ENCODE data around the gene ERGIC1.

ERGIC1 gene

GRCh38 chr5:172959824-172960799 is 126.1 kb downstream of the ERGIC1 start:
- in situ Hi-C loops (cut with MboI; ENCODE audit: low sequenced_read_pairs) = no loop called here

- in situ Hi-C loops (cut with MboI; ENCODE audit: low sequenced_read_pairs) = no loop called here
Measured at GRCh38 chr5:172969921-172970320, 135.9 kb downstream of the ERGIC1 start.

- in situ Hi-C loops (cut with MboI; ENCODE audit: low sequenced_read_pairs) = no loop called here
Measured at GRCh38 chr5:172971482-172971881, 137.4 kb downstream of the ERGIC1 start.

GRCh38 chr5:172972552-172972951 is 138.5 kb downstream of the ERGIC1 start:
- in situ Hi-C loops (cut with MboI; ENCODE audit: low sequenced_read_pairs) = no loop called here

- in situ Hi-C loops (cut with MboI; ENCODE audit: low sequenced_read_pairs) = no loop called here
Measured at GRCh38 chr5:172973127-172973916, 139.3 kb downstream of the ERGIC1 start.

- in situ Hi-C loops (cut with MboI; ENCODE audit: low sequenced_read_pairs) = no loop called here
Measured at GRCh38 chr5:172973931-172974330, 139.9 kb downstream of the ERGIC1 start.

- in situ Hi-C loops (cut with MboI; ENCODE audit: low sequenced_read_pairs) = no loop called here
Measured at GRCh38 chr5:172975289-172975688, 141.2 kb downstream of the ERGIC1 start.

GRCh38 chr5:172979778-172980177 is 145.7 kb downstream of the ERGIC1 start:
- in situ Hi-C loops (cut with MboI; ENCODE audit: low sequenced_read_pairs) = no loop called here

GRCh38 chr5:172981931-172982330 is 147.9 kb downstream of the ERGIC1 start:
- in situ Hi-C loops (cut with MboI; ENCODE audit: low sequenced_read_pairs) = no loop called here

- in situ Hi-C loops (cut with MboI; ENCODE audit: low sequenced_read_pairs) = no loop called here
Measured at GRCh38 chr5:172983542-172984243, 149.6 kb downstream of the ERGIC1 start, which contains the start of gene ATP6V0E1. ATP6V0E1 (plus strand) TSS chr5:172983771; CDS start chr5:172983861, 90 bp downstream.

GRCh38 chr5:172984244-172984953 is 150.3 kb downstream of the ERGIC1 start:
- in situ Hi-C loops (cut with MboI; ENCODE audit: low sequenced_read_pairs) = no loop called here

GRCh38 chr5:172985596-172985995 is 151.5 kb downstream of the ERGIC1 start:
- in situ Hi-C loops (cut with MboI; ENCODE audit: low sequenced_read_pairs) = no loop called here

- in situ Hi-C loops (cut with MboI; ENCODE audit: low sequenced_read_pairs) = no loop called here
Measured at GRCh38 chr5:172988276-172988675, 154.2 kb downstream of the ERGIC1 start.

- in situ Hi-C loops (cut with MboI; ENCODE audit: low sequenced_read_pairs) = no loop called here
Measured at GRCh38 chr5:172990776-172991175, 156.7 kb downstream of the ERGIC1 start.

GRCh38 chr5:172994405-172994804 is 160.4 kb downstream of the ERGIC1 start:
- in situ Hi-C loops (cut with MboI; ENCODE audit: low sequenced_read_pairs) = no loop called here

- in situ Hi-C loops (cut with MboI; ENCODE audit: low sequenced_read_pairs) = no loop called here
Measured at GRCh38 chr5:172999372-172999973, 165.4 kb downstream of the ERGIC1 start.

GRCh38 chr5:172999974-173000373 is 165.9 kb downstream of the ERGIC1 start:
- in situ Hi-C loops (cut with MboI; ENCODE audit: low sequenced_read_pairs) = no loop called here

- in situ Hi-C loops (cut with MboI; ENCODE audit: low sequenced_read_pairs) = no loop called here
Measured at GRCh38 chr5:173001229-173001841, 167.3 kb downstream of the ERGIC1 start.
